ENCODE data around the gene PHACTR4. TPM values are rescaled to one million over a fixed set of nuclear protein-coding genes. Genes with fewer than 3 reads are reported as not detected.
"Not testable (repeated sequence)": the region's sequence is repeated elsewhere in the genome, so short reads cannot be mapped to it uniquely, and the experiment has no call there.

PHACTR4 gene
- total RNA-seq, 2 donors from 2014 or later: 38.9 to 45.0 TPM

GRCh38 chr1:28535180-28535579 lies 165.6 kb downstream of the PHACTR4 start:
- intact Hi-C loops (cut with DNase I): no loop called here
- no peaks in the 10 kb centered on the region for H3K36me3 ChIP-seq

GRCh38 chr1:28537457-28538199 lies 168.1 kb downstream of the PHACTR4 start:
- Histone ChIP-seq H3K4me3 (no peak overlapping the region), H3K4me1 (replicated peaks) (no peaks in the 10 kb centered on the region), H3K27ac (no peak overlapping the region), H3K36me3 (no peaks in the 10 kb centered on the region), H3K9me3 (no peaks in the 10 kb centered on the region), H3K27me3 (replicated peaks; ENCODE audit: insufficient read depth) (no peaks in the 10 kb centered on the region)
- intact Hi-C loops (cut with DNase I): no loop called here
- WGBS: 88% methylated on average over 8 of the region's 8 CpGs
- no peak for DNase-seq (ENCODE audit: low spot score)
- no peak for TF ChIP-seq CTCF (IDR thresholded peaks at IDR 0.05)
- no peak for TF ChIP-seq POLR2AphosphoS5 (IDR thresholded peaks at IDR 0.05)
- TF ChIP-seq POLR2A (IDR thresholded peaks at IDR 0.05): no peak

More at GRCh38 chr1:28535180-28535579, 165.6 kb downstream of the PHACTR4 start:
- H3K4me1 ChIP-seq (replicated peaks): no peaks in the 10 kb centered on the region
- WGBS: 95% methylated on average over 6 of the region's 6 CpGs
- no peak overlapping the region for H3K4me3 ChIP-seq
- DNase-seq (ENCODE audit: low spot score): no peak
- TF ChIP-seq CTCF (IDR thresholded peaks at IDR 0.05): no peak
- no peak for TF ChIP-seq POLR2A (IDR thresholded peaks at IDR 0.05)
- no peak for TF ChIP-seq POLR2AphosphoS5 (IDR thresholded peaks at IDR 0.05)
- H3K27me3 ChIP-seq (replicated peaks; ENCODE audit: insufficient read depth): no peaks in the 10 kb centered on the region
- no peak overlapping the region for H3K27ac ChIP-seq
- no peaks in the 10 kb centered on the region for H3K9me3 ChIP-seq

- no peaks in the 10 kb centered on the region for H3K4me1 ChIP-seq (replicated peaks)
- no peaks in the 10 kb centered on the region for H3K27me3 ChIP-seq (replicated peaks; ENCODE audit: insufficient read depth)
- H3K27ac ChIP-seq: no peak overlapping the region
- intact Hi-C loops (cut with DNase I): no loop called here
- no peak for TF ChIP-seq POLR2AphosphoS5 (IDR thresholded peaks at IDR 0.05)
- no peak for TF ChIP-seq POLR2A (IDR thresholded peaks at IDR 0.05)
- no peak for TF ChIP-seq CTCF (IDR thresholded peaks at IDR 0.05)
- no peak for DNase-seq (ENCODE audit: low spot score)
- H3K4me3 ChIP-seq: no peak overlapping the region
- no peaks in the 10 kb centered on the region for H3K36me3 ChIP-seq
- H3K9me3 ChIP-seq: no peaks in the 10 kb centered on the region
- WGBS: 88% methylated on average over 6 of the region's 6 CpGs
Observed at GRCh38 chr1:28538286-28538685, 168.7 kb downstream of the PHACTR4 start.

- Histone ChIP-seq H3K27me3 (replicated peaks; ENCODE audit: insufficient read depth) (no peaks in the 10 kb centered on the region), H3K27ac (no peak overlapping the region), H3K36me3 (no peaks in the 10 kb centered on the region), H3K4me3 (no peak overlapping the region), H3K9me3 (no peaks in the 10 kb centered on the region), H3K4me1 (replicated peaks) (no peaks in the 10 kb centered on the region)
- no peak for TF ChIP-seq CTCF (IDR thresholded peaks at IDR 0.05)
- TF ChIP-seq POLR2A (IDR thresholded peaks at IDR 0.05): no peak
- TF ChIP-seq POLR2AphosphoS5 (IDR thresholded peaks at IDR 0.05): no peak
- no peak for DNase-seq (ENCODE audit: low spot score)
- WGBS: 91% methylated on average over 7 of the region's 7 CpGs
- intact Hi-C loops (cut with DNase I): no loop called here
Observed at GRCh38 chr1:28540651-28541050, 171.1 kb downstream of the PHACTR4 start.

- H3K9me3 ChIP-seq; H3K4me3 ChIP-seq; H3K27me3 ChIP-seq (replicated peaks; ENCODE audit: insufficient read depth); H3K4me1 ChIP-seq (replicated peaks); H3K36me3 ChIP-seq; intact Hi-C loops (cut with DNase I); DNase-seq (ENCODE audit: low spot score); H3K27ac ChIP-seq: not testable (repeated sequence)
- 75% methylated on average over 8 of the region's 8 CpGs for WGBS
Observed at GRCh38 chr1:28541414-28542015, 172.0 kb downstream of the PHACTR4 start.
